K562 (cell line): ENCODE results near the gene STX18. TPM values are rescaled to one million over a fixed set of nuclear protein-coding genes. Genes with fewer than 3 reads are reported as not detected.

ENCODE experiments used
- ATAC-seq: fragments of 200-7000 bp; cut with Tn5 transposase; 3 replicates; pipeline ENCODE4 v1.9.1; 2020; ENCODE audit warnings: moderate library complexity
- BruUV-seq: library from RNA; stranded (reverse); fragments of 400-500 nt; replicated peaks from 2 replicates; lab custom pipeline; 2021; lab: Mats Ljungman, UMichigan
- CTCF ChIA-PET: fragments of 300-600 bp; formaldehyde crosslinking; extraction: SDS; loops from one replicate; lab custom pipeline; 2021; ENCODE audit warnings: low intra/inter-chr PET ratio; lab: Yijun Ruan, JAX
- POLR2A ChIA-PET: fragments of 300-600, 350-650 bp; sonication (Branson Sonifier 250); formaldehyde crosslinking; extraction: SDS; loops from one replicate; lab custom pipeline; 2021; ENCODE audit warnings: antibody characterized with exemption, inconsistent platforms; lab: Yijun Ruan, JAX
- DNase-seq, 4 experiments: peaks; one replicate each; pipeline versions ENCODE4 v3.0.0 to v3.0.0-alpha.2; 2011 to 2018; ENCODE audit warnings: low spot score in 3 of 4, mixed read lengths in 3 of 4; ENCODE audit errors: extremely low read depth in 1 of 4
- FAIRE-seq: peaks from 2 replicates; lab custom pipeline; 2011; peaks lifted over from hg19 to GRCh38; lab: Jason Lieb, UNC
- H2AFZ ChIP-seq: 2 replicates; pipeline ENCODE4 v1.6.0; 2011; ENCODE audit warnings: low read depth, low read length, control low read depth, inconsistent platforms
- H3K27ac ChIP-seq: fragments of 200-600 bp; 3 replicates; pipeline ENCODE4 v1.8.0; 2011; ENCODE audit warnings: low read depth, mild to moderate bottlenecking, control low read depth, inconsistent platforms, low read length, moderate library complexity, mixed read lengths; ENCODE audit errors: extremely low read depth
- H3K27me3 ChIP-seq, 2 experiments: fragments of 300-600 bp in 1 of 2; 2 replicates in 1 of 2; 3 replicates in 1 of 2; pipeline versions ENCODE4 v1.6.0 to v1.8.0; 2011; ENCODE audit warnings: inconsistent platforms in 2 of 2, low read length in 2 of 2, mild to moderate bottlenecking in 1 of 2, mixed read lengths in 1 of 2, moderate library complexity in 1 of 2; ENCODE audit not compliant: control insufficient read depth in 2 of 2, insufficient read depth in 2 of 2
- H3K36me3 ChIP-seq: fragments of 300-600 bp; 3 replicates; pipeline ENCODE4 v1.8.0; 2011; ENCODE audit warnings: mild to moderate bottlenecking, low read length, inconsistent platforms; ENCODE audit not compliant: control insufficient read depth, insufficient read depth
- H3K4me1 ChIP-seq, 2 experiments: fragments of 200-600 bp in 1 of 2; replicated peaks in 1 of 2; 2 replicates in 1 of 2; 3 replicates in 1 of 2; pipeline versions ENCODE4 v1.5.1 to v1.8.0; 2011; ENCODE audit warnings: inconsistent platforms in 2 of 2, low read length in 2 of 2, mild to moderate bottlenecking in 1 of 2, mixed read lengths in 1 of 2, moderate library complexity in 1 of 2; ENCODE audit not compliant: control insufficient read depth in 2 of 2, insufficient read depth in 2 of 2
- H3K4me2 ChIP-seq: 2 replicates; pipeline ENCODE4 v1.6.1; 2011; ENCODE audit warnings: low read length, control low read depth, inconsistent platforms, mixed read lengths; ENCODE audit not compliant: insufficient read depth
- H3K4me3 ChIP-seq: fragments of 200-600 bp; sonication (generic), shearing (Covaris generic); 2 replicates; pipeline ENCODE4 v1.5.1; 2016; ENCODE audit warnings: control low read depth, inconsistent platforms
- H3K79me2 ChIP-seq: fragments of 200-600 bp; 3 replicates; pipeline ENCODE4 v1.8.0; 2011; ENCODE audit warnings: low read length, inconsistent platforms; ENCODE audit not compliant: control insufficient read depth, insufficient read depth
- H3K9ac ChIP-seq, 2 experiments: 2 replicates each; pipeline versions ENCODE4 v1.6.0 to v1.6.1; 2011; ENCODE audit warnings: low read depth in 2 of 2, low read length in 2 of 2, control low read depth in 1 of 2, inconsistent platforms in 1 of 2, mild to moderate bottlenecking in 1 of 2, mixed read lengths in 1 of 2; ENCODE audit not compliant: insufficient read depth in 1 of 2
- H3K9me1 ChIP-seq: one replicate; pipeline ENCODE4 v1.6.0; 2011; ENCODE audit warnings: inconsistent platforms, mild to moderate bottlenecking, low read length, moderate library complexity; ENCODE audit not compliant: control insufficient read depth, insufficient read depth
- H3K9me3 ChIP-seq: replicated peaks from 2 replicates; pipeline ENCODE4 v1.5.1; 2011; ENCODE audit warnings: low read depth, low read length, inconsistent platforms; ENCODE audit not compliant: control insufficient read depth, insufficient read depth
- H4K20me1 ChIP-seq: replicated peaks from 2 replicates; pipeline ENCODE4 v1.6.1; 2011; ENCODE audit warnings: low read length, inconsistent platforms, mixed read lengths; ENCODE audit not compliant: control insufficient read depth, insufficient read depth
- HNRNPL ChIP-seq: fragments of 200-400 bp; formaldehyde crosslinking; IDR thresholded peaks from 2 replicates; pipeline ENCODE4 v1.6.1; 2017; ENCODE audit warnings: low read depth, mild to moderate bottlenecking, low read length
- HOMEZ ChIP-seq: fragments of 250-450 bp; sonication (Bioruptor Pico); IDR thresholded peaks from 2 replicates; pipeline ENCODE4 v1.4.0; 2020; ENCODE audit warnings: mild to moderate bottlenecking, moderate library complexity
- JUND ChIP-seq, 2 experiments: IDR thresholded peaks; 2 replicates in 1 of 2; 3 replicates in 1 of 2; pipeline ENCODE4 v1.6.1; 2011; ENCODE audit warnings: borderline replicate concordance in 2 of 2, low read depth in 2 of 2, low read length in 2 of 2, improper control_type of control experiment in 1 of 2, missing biosample characterization in 1 of 2, missing genetic modification characterization in 1 of 2, missing genetic modification reagents in 1 of 2
- LARP7 ChIP-seq: fragments of 450-650 bp; IDR thresholded peaks from 2 replicates; pipeline ENCODE4 v1.6.1; 2016
- MTA2 ChIP-seq: fragments of 450-650 bp; IDR thresholded peaks from 2 replicates; pipeline ENCODE4 v1.6.1; 2016; ENCODE audit warnings: low read depth
- POLR2AphosphoS5 ChIP-seq: IDR thresholded peaks from 2 replicates; pipeline ENCODE4 v1.6.1; 2011; ENCODE audit warnings: mild to moderate bottlenecking, low read depth, low read length, moderate library complexity; ENCODE audit not compliant: control insufficient read depth, insufficient read depth
- SFPQ ChIP-seq: fragments of 200-400 bp; formaldehyde crosslinking; IDR thresholded peaks from 2 replicates; pipeline ENCODE4 v1.6.1; 2017; ENCODE audit warnings: mild to moderate bottlenecking, low read depth, low read length, moderate library complexity
- SREBF2 ChIP-seq: sonication (generic); formaldehyde crosslinking; IDR thresholded peaks from 2 replicates; pipeline ENCODE4 v1.4.0; 2020; ENCODE audit warnings: mild to moderate bottlenecking, missing genetic modification reagents
- TBP ChIP-seq: optimal IDR thresholded peaks from 2 replicates; pipeline ENCODE3; 2011; ENCODE audit warnings: low read depth, low read length, improper control_type of control experiment
- TCF7 ChIP-seq: sonication (generic); IDR thresholded peaks from 2 replicates; pipeline ENCODE4 v1.6.1; 2016; ENCODE audit warnings: antibody characterized with exemption, borderline replicate concordance
- U2AF2 ChIP-seq: fragments of 200-400 bp; formaldehyde crosslinking; optimal IDR thresholded peaks from 2 replicates; pipeline ENCODE3; 2017; ENCODE audit warnings: low read depth, mild to moderate bottlenecking, low read length
- XRCC3 ChIP-seq: fragments of 450-650 bp; IDR thresholded peaks from 2 replicates; pipeline ENCODE4 v1.6.1; 2017; ENCODE audit warnings: mild to moderate bottlenecking, moderate library complexity
- ZFP1 ChIP-seq: fragments of 450-650 bp; formaldehyde crosslinking; IDR thresholded peaks from 2 replicates; pipeline ENCODE4 v1.4.0; 2020; ENCODE audit warnings: mild to moderate bottlenecking, mixed read lengths
- ZNF830 ChIP-seq: fragments of 250-450 bp; sonication (Bioruptor Pico); IDR thresholded peaks from 2 replicates; pipeline ENCODE4 v1.5.0; 2021; ENCODE audit warnings: mild to moderate bottlenecking
- WGBS: fragments of 100-300 bp; shearing (Covaris generic); methylation state at CpG from one replicate; pipeline ENCODE4 v1.1.6; 2016; ENCODE audit warnings: low coverage, mixed read lengths; ENCODE audit not compliant: insufficient coverage; ENCODE audit errors: missing lambda C conversion rate; 5-methylcytosine and 5-hydroxymethylcytosine counted together
- in situ Hi-C: fragments of 300-500 bp; cut with MboI; formaldehyde crosslinking; loops from 4 replicates; pipeline ENCODE4 v1.15.0; 2018; ENCODE audit warnings: inconsistent platforms, mixed read lengths
- intact Hi-C: fragments of 100-400 bp; cut with micrococcal nuclease; formaldehyde crosslinking; loops from 2 replicates; pipeline ENCODE4 v1.14.2; 2022
- polyA plus RNA-seq, 8 experiments: library from polyadenylated mRNA; depleted of rRNA in 4 of 8; stranded (reverse) in 5 of 8; unstranded in 3 of 8; fragments of >200 nt; fragmentation: Nextera tagmentation in 2 of 8; fragmentation: Illumina TruSeq in 1 of 8; extraction: Ambion mirVana in 2 of 8; extraction: Trizol in 1 of 8; gene quantifications; 2 replicates each; pipeline versions ENCODE4 v1.2.1 to v1.2.3, GENCODE V29; 2011 to 2014; ENCODE audit warnings: inconsistent platforms in 1 of 8, missing spikeins in 1 of 8
- total RNA-seq, 7 experiments: library from RNA; depleted of rRNA in 6 of 7; stranded (reverse); fragments of >200 nt in 6 of 7; fragmentation: Illumina TruSeq in 2 of 7; extraction: Trizol in 2 of 7; gene quantifications; 2 replicates each; pipeline versions ENCODE4 v1.2.1 to v1.2.3, GENCODE V29; 2011 to 2021; ENCODE audit warnings: low replicate concordance in 1 of 7

The STX18 gene
- total and polyA plus RNA-seq, 9 of the 15 experiments (the other 6 are each of a cell fraction or from before 2014, with no cell fraction given) = 6.2 to 41.7 (median 22.7) TPM

GRCh38 chr4:4395371-4395770 lies 146.5 kb downstream of the STX18 start:
- Histone ChIP-seq H3K4me1 (0 out of 5 replicates have a peak, but pooled peaks cover 0 to 8% of the 10 kb centered on the region in 2 experiments), H3K4me2 (no peak overlapping the region), H3K79me2 (no peaks in the 10 kb centered on the region), H3K9ac (no peak overlapping the region), H3K27ac (no peak overlapping the region), H3K4me3 (no peak overlapping the region), H2AFZ (no peak overlapping the region), H4K20me1 (0 out of 2 replicates have a peak, but pooled peaks cover 8% of the 10 kb centered on the region), H3K36me3 (no peaks in the 10 kb centered on the region), H3K27me3 (peaks cover 11 to 69% of the 10 kb centered on the region in 2 experiments; a peak in 4 of 5 replicates), H3K9me1 (no peaks in the 10 kb centered on the region), H3K9me3 (no peaks in the 10 kb centered on the region)
- no TSS peak for BruUV-seq
- in situ Hi-C loops (no loop called here), intact Hi-C loops (no loop called here)
- DNase-seq (no peak), FAIRE-seq (no peak), ATAC-seq (no peak)
- ChIA-PET CTCF (no interaction called here), POLR2A (interaction anchor here (0.5 to 1.4 kb wide), 4 partner anchors 10 to 720 kb away, joined by 3 to 4 read pairs (median 3); no protein-coding TSS in a partner anchor)
- WGBS = under 1% methylated on average over 9 of the region's 9 CpGs
- no peak for TF ChIP-seq MTA2
- TF ChIP-seq POLR2AphosphoS5 = no peak
- no peak for TF ChIP-seq TCF7
- TF ChIP-seq TBP = no peak
- TF ChIP-seq HOMEZ (CRISPR knock-in tag) = no peak
- no peak for TF ChIP-seq HNRNPL
- TF ChIP-seq LARP7 = no peak
- no peak for TF ChIP-seq SFPQ
- no peak for TF ChIP-seq ZFP1 (CRISPR knock-in tag)
- TF ChIP-seq U2AF2 = no peak
- no peak for TF ChIP-seq ZNF830
- TF ChIP-seq XRCC3 = no peak
- TF ChIP-seq SREBF2 (CRISPR knock-in tag) = no peak
- TF ChIP-seq JUND (IDR thresholded peaks at IDR 0.05; ENCODE audit: borderline replicate concordance, low read depth, low read length) = no peak
- no peak for TF ChIP-seq JUND (tag; IDR thresholded peaks at IDR 0.05; ENCODE audit: borderline replicate concordance, low read depth, low read length)
